Subcutaneous abdominal adipose tissue (tissue), 5 donors: ENCODE measurements around the gene C1orf159.
"Not testable (repeated sequence)": the region's sequence is repeated elsewhere in the genome, so short reads cannot be mapped to it uniquely, and the experiment has no call there.

Experiments
- H3K27ac ChIP-seq: one replicate; pipeline ENCODE4 v1.7.0; 2013; ENCODE audit warnings: low read depth, mild to moderate bottlenecking, inconsistent platforms, low read length, moderate library complexity
- H3K27me3 ChIP-seq, 5 donors: one replicate each; pipeline ENCODE4 v1.7.0; 2013; ENCODE audit warnings: low read length in 5 of 5, inconsistent platforms in 1 of 5; ENCODE audit not compliant: control insufficient read depth in 5 of 5, insufficient read depth in 4 of 5
- H3K36me3 ChIP-seq, 5 donors: one replicate each; pipeline ENCODE4 v1.7.0; 2013; ENCODE audit warnings: low read length in 5 of 5; ENCODE audit not compliant: control insufficient read depth in 5 of 5, insufficient read depth in 5 of 5
- H3K4me1 ChIP-seq, 5 donors: one replicate each; pipeline ENCODE4 v1.7.0; 2013; ENCODE audit warnings: low read length in 5 of 5, mild to moderate bottlenecking in 3 of 5, moderate library complexity in 1 of 5; ENCODE audit not compliant: control insufficient read depth in 5 of 5, insufficient read depth in 5 of 5
- H3K4me3 ChIP-seq, 5 donors: one replicate each; pipeline ENCODE4 v1.7.0; 2013; ENCODE audit warnings: low read length in 5 of 5, low read depth in 1 of 5
- H3K9ac ChIP-seq, 5 donors: one replicate each; pipeline ENCODE4 v1.7.0; 2013; ENCODE audit warnings: low read length in 5 of 5, mild to moderate bottlenecking in 4 of 5, moderate library complexity in 3 of 5
- H3K9me3 ChIP-seq, 5 donors: one replicate each; pipeline ENCODE4 v1.7.0; 2013; ENCODE audit warnings: low read length in 5 of 5; ENCODE audit not compliant: control insufficient read depth in 5 of 5
- donor health status: healthy.
- donor health status: healthy.
- donor health status: healthy.
- donor health status: healthy.
- donor health status: healthy.

Gene C1orf159

GRCh38 chr1:1160281-1160930 lies 44.5 kb upstream of the C1orf159 start:
- Histone ChIP-seq H3K4me1 (peaks cover 0 to 29% (median 19%) of the 10 kb centered on the region in 5 donors), H3K27me3 (peaks cover 8 to 30% (median 21%) of the 10 kb centered on the region in 5 donors), H3K4me3 (no peak overlapping the region), H3K9ac (no peak overlapping the region), H3K9me3 (no peaks in the 10 kb centered on the region), H3K36me3 (no peaks in the 10 kb centered on the region), H3K27ac (no peak overlapping the region)

- Histone ChIP-seq H3K4me1 (peaks cover 0 to 26% (median 15%) of the 10 kb centered on the region in 5 donors), H3K36me3 (no peaks in the 10 kb centered on the region), H3K9ac (peak overlapping the region in 4 of 5 donors; percentile 80 to 92 (median 86)), H3K27ac (peak overlapping the region; percentile 82), H3K9me3 (no peaks in the 10 kb centered on the region), H3K4me3 (peak overlapping the region in 4 of 5 donors; percentile 68 to 82 (median 76)), H3K27me3 (peaks cover 0 to 15% (median 5%) of the 10 kb centered on the region in 5 donors)
Observed at GRCh38 chr1:1157914-1158710, 42.2 kb upstream of the C1orf159 start.

- H3K4me1 ChIP-seq = peaks cover 0 to 26% (median 15%) of the 10 kb centered on the region in 5 donors
Observed at GRCh38 chr1:1157426-1157913, 41.6 kb upstream of the C1orf159 start.

GRCh38 chr1:1157033-1157365 lies 41.1 kb upstream of the C1orf159 start:
- no peak overlapping the region for H3K9ac ChIP-seq
- H3K4me1 ChIP-seq = peaks cover 0 to 26% (median 15%) of the 10 kb centered on the region in 5 donors
- H3K27me3 ChIP-seq = peaks cover 0 to 8% (median 5%) of the 10 kb centered on the region in 5 donors
- H3K4me3 ChIP-seq = no peak overlapping the region
- no peak overlapping the region for H3K27ac ChIP-seq
- H3K36me3 ChIP-seq = no peaks in the 10 kb centered on the region
- peaks cover 0 to 2% (median 0%) of the 10 kb centered on the region in 5 donors for H3K9me3 ChIP-seq

More at GRCh38 chr1:1157426-1157913, 41.6 kb upstream of the C1orf159 start:
- H3K27ac ChIP-seq = peak overlapping the region; percentile 82
- H3K36me3 ChIP-seq = no peaks in the 10 kb centered on the region
- H3K9ac ChIP-seq = peak overlapping the region in 4 of 5 donors; percentile 80 to 92 (median 86)
- peaks cover 0 to 2% (median 0%) of the 10 kb centered on the region in 5 donors for H3K9me3 ChIP-seq
- H3K27me3 ChIP-seq = peaks cover 0 to 12% (median 5%) of the 10 kb centered on the region in 5 donors
- peak overlapping the region; percentile 51 to 82 (median 73) for H3K4me3 ChIP-seq

GRCh38 chr1:1156140-1157032 lies 40.5 kb upstream of the C1orf159 start:
- Histone ChIP-seq H3K4me1 (peaks cover 0 to 21% (median 15%) of the 10 kb centered on the region in 5 donors), H3K9ac (no peak overlapping the region), H3K27me3 (peaks cover 0 to 6% (median 5%) of the 10 kb centered on the region in 5 donors), H3K4me3 (no peak overlapping the region), H3K9me3 (peaks cover 0 to 2% (median 0%) of the 10 kb centered on the region in 5 donors), H3K36me3 (no peaks in the 10 kb centered on the region), H3K27ac (no peak overlapping the region)

GRCh38 chr1:1155258-1155657 lies 39.4 kb upstream of the C1orf159 start:
- H3K4me3 ChIP-seq = no peak overlapping the region
- H3K9me3 ChIP-seq = peaks cover 0 to 2% (median 0%) of the 10 kb centered on the region in 5 donors
- no peak overlapping the region for H3K9ac ChIP-seq
- no peaks in the 10 kb centered on the region for H3K36me3 ChIP-seq
- H3K4me1 ChIP-seq = peaks cover 0 to 17% (median 14%) of the 10 kb centered on the region in 5 donors
- no peak overlapping the region for H3K27ac ChIP-seq
- peaks cover 0 to under 1% (median 0%) of the 10 kb centered on the region in 5 donors for H3K27me3 ChIP-seq

- no peaks in the 10 kb centered on the region for H3K36me3 ChIP-seq
- peaks cover 0 to 15% (median 13%) of the 10 kb centered on the region in 5 donors for H3K4me1 ChIP-seq
- peaks cover 0 to 2% (median 0%) of the 10 kb centered on the region in 5 donors for H3K9me3 ChIP-seq
- no peak overlapping the region for H3K27ac ChIP-seq
- no peak overlapping the region for H3K9ac ChIP-seq
- H3K4me3 ChIP-seq = no peak overlapping the region
- peaks cover 0 to 5% (median 0%) of the 10 kb centered on the region in 5 donors for H3K27me3 ChIP-seq
Observed at GRCh38 chr1:1153874-1154273, 38.0 kb upstream of the C1orf159 start.

- H3K9me3 ChIP-seq, H3K36me3 ChIP-seq, H3K4me3 ChIP-seq, H3K27me3 ChIP-seq, H3K4me1 ChIP-seq, H3K9ac ChIP-seq, H3K27ac ChIP-seq: not testable (repeated sequence)
Observed at GRCh38 chr1:1153215-1153614, 37.3 kb upstream of the C1orf159 start.

GRCh38 chr1:1152431-1152830 lies 36.5 kb upstream of the C1orf159 start:
- not testable (repeated sequence) for H3K27me3 ChIP-seq, H3K4me3 ChIP-seq, H3K27ac ChIP-seq, H3K36me3 ChIP-seq, H3K9me3 ChIP-seq, H3K4me1 ChIP-seq, H3K9ac ChIP-seq
